Glutamatergic neuron (in vitro differentiated cells): ENCODE measurements around the gene PTPRE. TPM values are rescaled to one million over a fixed set of nuclear protein-coding genes. Genes with fewer than 3 reads are reported as not detected.

Source experiments
- DNase-seq: peaks from one replicate; pipeline ENCODE4 v3.0.0; 2022
- H3K27ac Mint-ChIP-seq: one replicate; pipeline ENCODE4 v1.8.0; 2020; ENCODE audit warnings: mild to moderate bottlenecking, mixed read lengths, inconsistent platforms; ENCODE audit not compliant: unreplicated experiment
- H3K27me3 Mint-ChIP-seq: one replicate; pipeline ENCODE4 v1.8.0; 2020; ENCODE audit warnings: mild to moderate bottlenecking, moderate library complexity, mixed read lengths, inconsistent platforms; ENCODE audit not compliant: unreplicated experiment
- H3K36me3 Mint-ChIP-seq: one replicate; pipeline ENCODE4 v1.8.0; 2020; ENCODE audit warnings: mild to moderate bottlenecking, mixed read lengths, inconsistent platforms; ENCODE audit not compliant: unreplicated experiment
- H3K4me1 Mint-ChIP-seq: one replicate; pipeline ENCODE4 v1.8.0; 2020; ENCODE audit warnings: mild to moderate bottlenecking, low read depth, mixed read lengths, inconsistent platforms; ENCODE audit not compliant: unreplicated experiment
- H3K4me3 Mint-ChIP-seq: one replicate; pipeline ENCODE4 v1.8.0; 2020; ENCODE audit warnings: mild to moderate bottlenecking, mixed read lengths, inconsistent platforms; ENCODE audit not compliant: unreplicated experiment
- H3K9me3 Mint-ChIP-seq: one replicate; pipeline ENCODE4 v1.8.0; 2020; ENCODE audit warnings: mild to moderate bottlenecking, moderate library complexity, mixed read lengths, inconsistent platforms; ENCODE audit not compliant: unreplicated experiment
- total RNA-seq: library from RNA; stranded (reverse); fragmentation: NEBNext Ultra II Directional; extraction: Animal tissue kit (Norgen Biotek cat#: 25700); gene quantifications from one replicate; pipeline ENCODE4 v1.2.1, GENCODE V29; 2021; ENCODE audit not compliant: unreplicated experiment
- TF ChIP-seq, protein P1 (sequence below): fragments of 200-600 bp; sonication (generic); IDR thresholded peaks from one replicate; pipeline ENCODE4 v1.5.0; 2021; ENCODE audit not compliant: partially characterized antibody, unreplicated experiment

The PTPRE gene
- total RNA-seq, 1 donor from 2014 or later: 2.6 TPM

DNA sequence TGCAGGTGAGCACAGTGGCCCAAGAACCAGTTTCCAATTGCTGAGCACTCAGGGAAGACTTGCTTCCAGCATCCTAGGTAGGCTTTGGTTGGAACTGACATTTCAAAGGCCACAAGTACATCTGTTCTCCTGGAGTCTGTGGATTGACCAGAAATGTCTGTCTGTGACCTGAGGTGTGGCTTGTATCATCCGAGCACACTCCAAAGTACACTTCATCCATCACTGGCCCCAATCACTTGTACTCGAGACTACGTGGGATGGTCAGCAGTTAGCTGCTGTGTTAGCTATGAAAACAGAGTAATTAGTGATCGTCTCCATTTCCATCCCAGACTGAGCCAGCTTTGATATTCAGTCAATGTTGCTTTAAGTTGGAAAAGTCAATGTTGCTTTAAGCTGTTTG lies 174.3 kb downstream of the PTPRE start:
- Mint-ChIP-seq H3K4me3 (no peak overlapping the region), H3K36me3 (no peaks in the 10 kb centered on the region), H3K27me3 (peaks cover 7% of the 10 kb centered on the region), H3K4me1 (peaks cover 43% of the 10 kb centered on the region), H3K9me3 (peaks cover 4% of the 10 kb centered on the region), H3K27ac (peak overlapping the region; percentile 88)
- DNase-seq: no peak
- TF ChIP-seq, protein P1, sequence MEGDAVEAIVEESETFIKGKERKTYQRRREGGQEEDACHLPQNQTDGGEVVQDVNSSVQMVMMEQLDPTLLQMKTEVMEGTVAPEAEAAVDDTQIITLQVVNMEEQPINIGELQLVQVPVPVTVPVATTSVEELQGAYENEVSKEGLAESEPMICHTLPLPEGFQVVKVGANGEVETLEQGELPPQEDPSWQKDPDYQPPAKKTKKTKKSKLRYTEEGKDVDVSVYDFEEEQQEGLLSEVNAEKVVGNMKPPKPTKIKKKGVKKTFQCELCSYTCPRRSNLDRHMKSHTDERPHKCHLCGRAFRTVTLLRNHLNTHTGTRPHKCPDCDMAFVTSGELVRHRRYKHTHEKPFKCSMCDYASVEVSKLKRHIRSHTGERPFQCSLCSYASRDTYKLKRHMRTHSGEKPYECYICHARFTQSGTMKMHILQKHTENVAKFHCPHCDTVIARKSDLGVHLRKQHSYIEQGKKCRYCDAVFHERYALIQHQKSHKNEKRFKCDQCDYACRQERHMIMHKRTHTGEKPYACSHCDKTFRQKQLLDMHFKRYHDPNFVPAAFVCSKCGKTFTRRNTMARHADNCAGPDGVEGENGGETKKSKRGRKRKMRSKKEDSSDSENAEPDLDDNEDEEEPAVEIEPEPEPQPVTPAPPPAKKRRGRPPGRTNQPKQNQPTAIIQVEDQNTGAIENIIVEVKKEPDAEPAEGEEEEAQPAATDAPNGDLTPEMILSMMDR: no peak

DNA sequence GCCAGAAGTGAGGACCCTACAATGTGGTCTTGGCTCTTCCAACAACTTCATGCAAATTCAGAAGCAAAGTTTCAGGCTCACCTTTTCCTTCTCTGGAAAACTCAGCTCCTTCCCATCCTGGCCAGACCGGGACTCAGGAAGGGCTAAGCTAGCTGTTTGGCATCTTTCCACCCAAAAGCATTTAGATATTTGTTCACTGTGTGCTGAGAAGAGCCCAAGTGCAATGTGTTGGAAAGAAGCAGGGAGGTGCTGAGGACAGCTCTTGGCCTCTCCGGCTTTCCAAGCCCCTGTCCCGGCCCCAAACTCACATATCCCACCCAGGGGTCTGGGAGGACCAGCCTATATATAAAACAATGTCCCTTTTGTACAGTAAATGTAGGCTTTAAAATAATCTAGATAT lies 174.8 kb downstream of the PTPRE start:
- Mint-ChIP-seq H3K9me3 (peaks cover 8% of the 10 kb centered on the region), H3K36me3 (no peaks in the 10 kb centered on the region), H3K27me3 (peaks cover 11% of the 10 kb centered on the region), H3K4me1 (peaks cover 46% of the 10 kb centered on the region), H3K27ac (no peak overlapping the region), H3K4me3 (no peak overlapping the region)
- TF ChIP-seq, protein P1: no peak
- DNase-seq: no peak

DNA sequence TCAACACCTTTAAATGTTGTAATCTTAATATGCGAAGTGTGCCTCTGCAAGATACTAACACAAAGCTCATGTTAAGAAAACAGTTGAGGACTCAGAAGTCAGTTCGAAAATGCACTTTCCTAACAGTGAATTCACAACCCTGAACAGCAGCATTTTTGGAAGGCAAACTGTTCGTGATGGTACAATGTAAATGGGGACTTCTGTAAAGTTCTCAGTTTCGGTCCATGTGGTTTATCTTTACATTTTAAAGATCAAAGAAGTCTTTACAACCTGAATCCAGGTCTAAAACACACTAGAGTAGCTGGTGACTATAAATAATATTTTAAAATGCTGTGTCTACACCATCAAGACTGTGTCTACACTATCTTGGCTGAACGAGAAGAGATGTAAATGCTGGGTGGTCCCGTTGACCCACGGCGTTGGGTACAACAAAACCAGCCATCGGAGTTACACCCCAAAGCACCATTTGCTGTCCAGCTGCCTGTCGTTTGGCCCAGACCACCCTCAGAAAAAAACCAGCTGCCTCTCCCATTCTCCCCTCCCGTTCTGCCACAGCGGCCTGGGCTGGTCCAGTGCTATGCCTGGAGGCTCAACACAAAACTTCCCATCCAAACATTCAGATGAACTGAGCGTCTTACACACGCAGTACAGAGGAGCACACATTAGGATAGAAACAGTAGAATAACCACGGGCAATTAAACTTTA lies 176.4 kb downstream of the PTPRE start:
- Mint-ChIP-seq H3K9me3 (peaks cover 14% of the 10 kb centered on the region), H3K27me3 (peaks cover 15% of the 10 kb centered on the region)

DNA sequence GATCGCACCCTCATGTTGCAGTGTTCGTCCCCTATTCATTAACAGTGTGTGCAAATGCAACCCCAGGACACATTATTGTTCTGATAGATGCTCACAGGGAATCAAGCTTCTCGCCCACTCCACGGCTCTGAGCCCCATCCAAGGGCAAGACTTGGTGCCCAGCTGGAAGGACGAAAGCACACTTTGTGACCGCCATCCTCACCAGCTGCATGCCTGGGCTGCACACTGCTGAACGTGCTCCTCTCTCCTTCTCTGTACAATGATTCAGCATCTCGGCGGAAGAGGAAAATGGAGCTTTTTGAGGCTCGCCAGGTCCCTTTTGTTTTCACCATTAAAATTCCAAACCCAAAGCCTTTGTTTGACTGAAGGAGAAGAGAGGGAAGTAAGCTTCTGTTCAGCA lies 177.5 kb downstream of the PTPRE start:
- Mint-ChIP-seq H3K4me1 (peaks cover 59% of the 10 kb centered on the region), H3K4me3 (no peak overlapping the region)

More for the DNA sequence above, 176.4 kb downstream of the PTPRE start:
- Mint-ChIP-seq H3K4me1 (peaks cover 58% of the 10 kb centered on the region), H3K36me3 (no peaks in the 10 kb centered on the region), H3K4me3 (no peak overlapping the region), H3K27ac (peak overlapping the region; percentile 40)
- TF ChIP-seq, protein P1: no peak
- no peak for DNase-seq

DNA sequence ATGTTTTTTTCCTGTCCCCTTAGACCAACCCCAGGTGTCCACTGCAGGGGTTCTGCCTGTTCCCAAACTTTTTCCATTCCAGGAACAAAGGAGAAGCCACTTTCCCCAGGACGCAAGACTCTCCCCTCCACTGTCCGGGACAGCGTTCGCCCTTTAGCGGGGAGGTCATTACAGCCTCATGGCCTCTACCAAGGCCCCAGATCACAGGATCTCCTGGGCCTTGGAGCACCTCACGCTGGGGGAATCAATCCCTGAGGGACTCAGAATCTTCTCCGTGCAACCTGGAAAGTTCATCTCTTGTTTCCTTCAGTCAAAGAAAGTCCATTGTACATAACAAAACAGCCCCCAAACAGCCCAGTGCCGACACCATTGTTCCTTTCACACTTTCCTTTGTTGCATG lies 178.1 kb downstream of the PTPRE start:
- H3K36me3 Mint-ChIP-seq: no peaks in the 10 kb centered on the region
- H3K27ac Mint-ChIP-seq: no peak overlapping the region
- TF ChIP-seq, protein P1: no peak

More for the DNA sequence above, 177.5 kb downstream of the PTPRE start:
- TF ChIP-seq, protein P1: no peak
- peaks cover 15% of the 10 kb centered on the region for H3K27me3 Mint-ChIP-seq
- no peaks in the 10 kb centered on the region for H3K36me3 Mint-ChIP-seq
- H3K27ac Mint-ChIP-seq: peak overlapping the region; percentile 7
- peaks cover 14% of the 10 kb centered on the region for H3K9me3 Mint-ChIP-seq
- DNase-seq: no peak

More for the DNA sequence above, 178.1 kb downstream of the PTPRE start:
- H3K4me3 Mint-ChIP-seq: no peak overlapping the region
- H3K27me3 Mint-ChIP-seq: peaks cover 14% of the 10 kb centered on the region
- peaks cover 14% of the 10 kb centered on the region for H3K9me3 Mint-ChIP-seq
- no peak for DNase-seq
- H3K4me1 Mint-ChIP-seq: peaks cover 56% of the 10 kb centered on the region
